GM18867 (cell line): ENCODE data around the gene ZNF221.
A peak's percentile ranks its signal among the peaks of the same experiment; 100 is the strongest.

Experiments used
- ATAC-seq: cut with Tn5 transposase; IDR thresholded peaks from one replicate; pipeline ENCODE4 v1.9.1; 2021; ENCODE audit warnings: mild to moderate bottlenecking, moderate library complexity; ENCODE audit not compliant: unreplicated experiment

The ZNF221 gene

GRCh38 chr19:43956827-43957226 lies 5.8 kb downstream of the ZNF221 start:
- no peak for ATAC-seq

DNA sequence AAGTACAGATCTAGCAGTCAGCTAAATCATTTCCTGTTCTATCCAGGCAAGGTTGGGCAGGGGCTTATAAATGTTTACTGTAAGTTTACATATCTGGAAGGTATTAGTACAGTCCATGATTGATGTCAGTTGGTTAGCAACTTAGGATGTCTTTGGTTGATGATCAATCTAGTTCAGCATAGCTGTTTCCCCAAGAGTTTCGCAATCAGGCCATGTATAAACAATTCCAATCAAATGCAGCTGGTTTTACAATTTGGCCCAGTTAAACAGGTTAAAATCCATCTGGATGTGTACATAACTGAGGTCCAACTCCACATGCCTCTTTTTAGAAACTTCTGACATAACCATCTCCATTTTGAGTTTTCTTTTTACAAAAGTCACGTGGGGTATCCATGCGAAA lies 6.9 kb downstream of the ZNF221 start:
- no peak for ATAC-seq

GRCh38 chr19:43960411-43960810 lies 9.4 kb downstream of the ZNF221 start:
- ATAC-seq, result no peak

GRCh38 chr19:43966079-43966694 lies 15.2 kb downstream of the ZNF221 start:
- ATAC-seq, result no peak

DNA sequence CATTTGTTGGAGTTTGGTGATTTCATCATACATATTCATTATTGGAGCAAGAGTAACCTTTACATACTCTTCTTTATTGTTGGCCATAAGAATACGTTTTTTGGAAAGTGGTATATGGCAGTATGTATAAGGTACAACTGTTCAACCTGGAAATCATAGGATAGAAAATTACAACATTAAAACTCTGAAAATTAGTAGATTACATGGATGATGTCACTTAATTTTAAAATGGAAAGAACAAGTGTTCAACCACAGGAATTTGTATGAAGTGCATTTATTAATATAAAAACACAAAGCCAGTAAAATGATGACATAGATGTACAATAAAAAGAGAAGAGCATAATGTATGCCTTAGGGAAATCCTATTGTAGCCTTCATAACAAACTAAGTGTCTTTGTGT lies 25.7 kb downstream of the ZNF221 start:
- no peak for ATAC-seq

- no peak for ATAC-seq
Observed at GRCh38 chr19:43983544-43983911, 32.5 kb downstream of the ZNF221 start.

GRCh38 chr19:43983912-43984686 lies 33.1 kb downstream of the ZNF221 start, which contains the start of gene ZNF155:
Gene ZNF155, plus strand, starts transcription at chr19:43984188. Its CDS starts 4,356 bp downstream, at chr19:43988544.
- ATAC-seq, result no peak

DNA sequence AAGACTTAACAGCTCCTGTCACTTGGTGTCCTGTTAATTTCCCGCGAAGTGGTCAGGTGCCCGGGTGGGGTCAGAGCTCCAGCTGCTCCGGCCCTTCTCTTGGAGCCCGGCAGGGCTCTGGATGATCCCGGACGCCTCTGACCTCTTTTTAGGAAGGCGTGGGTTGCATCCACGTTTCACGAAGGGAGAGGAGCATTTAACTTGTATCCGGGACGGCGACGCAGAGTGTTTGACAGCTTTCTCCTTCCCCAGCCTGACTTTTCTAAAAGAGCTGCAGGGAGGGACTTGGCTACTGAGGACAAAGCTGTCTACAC lies 33.6 kb downstream of the ZNF221 start:
- no peak for ATAC-seq

DNA sequence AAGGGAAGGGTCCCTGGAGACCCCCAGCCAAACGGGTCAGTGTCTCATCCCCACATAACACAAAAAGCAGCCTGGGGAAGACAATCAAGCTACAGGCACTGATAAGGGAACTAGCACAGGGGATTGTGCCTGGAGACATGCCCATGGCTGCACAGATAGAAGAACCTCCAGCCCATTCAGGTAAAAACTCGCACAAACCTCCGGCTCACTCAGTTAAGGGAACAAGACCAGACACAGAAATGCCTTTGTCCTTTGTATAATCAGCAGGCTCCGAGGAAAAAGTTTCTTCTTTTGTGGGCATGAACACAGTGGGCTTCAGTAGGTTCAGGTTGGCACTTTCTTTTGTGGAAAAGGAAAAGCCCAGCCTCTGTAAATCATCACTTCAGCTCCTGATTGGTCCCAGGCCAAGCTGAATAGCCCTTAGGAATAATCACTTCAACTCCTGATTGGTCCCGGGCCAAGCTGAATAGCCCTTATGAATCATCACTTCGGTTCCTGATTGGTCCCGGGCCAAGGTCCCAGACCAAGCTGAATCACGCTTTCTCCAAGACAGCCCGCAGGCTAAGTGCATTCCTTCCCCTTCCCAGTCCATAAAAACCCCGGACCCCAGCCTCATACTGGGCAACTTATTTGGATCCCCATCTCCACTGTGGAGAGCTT lies 46.7 kb downstream of the ZNF221 start:
- no peak for ATAC-seq

- ATAC-seq, result no peak
Observed at GRCh38 chr19:44002212-44002565, 51.2 kb downstream of the ZNF221 start.

DNA sequence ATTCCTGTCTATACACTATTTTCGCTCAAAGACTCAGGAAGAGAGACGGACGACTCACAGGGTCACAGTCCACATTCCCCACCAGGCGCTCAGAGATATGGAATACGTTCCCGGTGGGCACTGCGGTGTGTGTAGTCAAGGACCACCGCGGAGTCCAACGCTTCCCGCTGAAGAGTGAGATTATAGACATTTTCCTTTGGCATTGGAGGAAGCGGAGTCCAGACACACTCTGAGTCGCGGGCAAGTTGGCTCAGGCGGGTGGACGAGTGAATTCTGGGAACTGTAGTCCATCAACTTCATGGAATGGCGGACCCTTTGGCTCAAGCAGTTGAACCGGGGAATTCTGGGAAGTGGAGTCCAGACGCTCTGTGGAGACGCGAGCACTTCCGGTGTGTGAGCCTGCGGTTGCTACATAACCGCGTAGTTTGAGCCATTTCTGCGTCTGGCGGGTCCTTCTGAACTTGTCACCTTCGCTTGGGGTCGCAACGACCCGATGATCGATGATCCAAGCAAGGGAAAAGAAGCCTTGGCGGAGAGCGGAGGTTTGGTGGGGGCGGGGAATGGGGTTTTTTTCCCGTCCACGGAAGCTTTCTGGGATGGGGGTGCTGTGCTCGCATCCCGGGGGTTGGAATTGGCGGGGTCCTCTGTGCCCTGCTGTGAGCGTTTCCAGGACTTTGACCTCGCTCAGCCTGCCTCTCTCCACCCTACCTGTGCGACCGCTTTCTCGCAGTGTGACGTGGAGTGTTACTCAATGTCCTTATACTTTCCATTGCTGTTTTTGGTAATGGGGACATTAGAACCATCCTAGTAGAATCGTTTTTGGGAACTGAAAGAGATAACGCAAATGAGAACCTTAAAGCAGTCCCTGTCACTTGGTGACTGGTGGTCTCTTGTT lies 51.8 kb downstream of the ZNF221 start, which contains the start of gene ZNF230:
Gene ZNF230 (plus strand): TSS at position 392 of the 895 bp plus-strand sequence. CDS start 4,122 bp downstream, outside the sequence.
- ATAC-seq, result peak; percentile 94

DNA sequence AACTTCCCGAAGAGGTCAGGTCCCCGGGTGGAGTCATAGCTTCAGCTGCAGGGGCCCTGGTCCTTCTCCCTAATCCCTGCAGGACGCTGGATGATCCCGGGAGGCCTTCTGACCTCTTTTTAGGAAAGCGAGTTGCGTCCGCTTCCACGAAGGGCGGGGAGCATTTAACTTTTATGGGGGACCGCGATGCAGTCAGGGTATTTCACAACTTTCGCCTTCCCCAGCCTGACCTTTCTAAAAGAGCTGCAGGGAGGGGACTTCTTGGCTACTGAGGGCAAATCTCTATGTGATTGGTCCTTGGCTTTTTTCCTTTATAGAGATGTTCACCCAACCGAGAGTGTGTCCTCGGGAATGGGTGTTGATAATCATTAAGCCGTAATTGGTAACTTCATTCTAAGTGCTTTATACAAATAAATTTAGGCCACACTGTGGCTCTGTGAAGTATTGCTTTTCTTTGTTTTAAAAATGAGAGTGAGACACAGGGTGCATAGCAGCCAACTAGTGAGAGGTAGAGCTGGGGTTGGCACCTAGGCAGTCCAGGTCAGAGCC lies 52.5 kb downstream of the ZNF221 start:
- no peak for ATAC-seq

GRCh38 chr19:44005973-44006372 lies 54.9 kb downstream of the ZNF221 start:
- no peak for ATAC-seq

DNA sequence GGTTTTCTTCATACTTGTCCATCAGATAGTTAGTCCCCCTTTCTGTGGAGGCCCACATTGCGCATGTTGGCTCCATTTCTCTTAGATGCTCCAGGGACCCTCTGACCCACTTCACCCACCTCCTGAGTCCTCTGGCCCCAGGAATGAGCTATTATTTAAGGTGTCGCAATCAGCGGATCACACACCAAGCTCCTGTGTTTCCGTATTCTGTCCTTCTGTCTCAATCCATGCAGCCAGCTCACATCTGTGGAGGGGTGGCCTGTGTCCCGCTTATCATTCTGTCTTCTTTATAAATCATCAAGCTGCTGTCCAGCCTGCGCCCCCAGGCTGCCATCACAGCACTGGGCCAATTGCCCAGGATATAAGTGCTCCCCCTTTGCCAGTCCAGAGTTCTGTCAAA lies 56.4 kb downstream of the ZNF221 start:
- no peak for ATAC-seq

DNA sequence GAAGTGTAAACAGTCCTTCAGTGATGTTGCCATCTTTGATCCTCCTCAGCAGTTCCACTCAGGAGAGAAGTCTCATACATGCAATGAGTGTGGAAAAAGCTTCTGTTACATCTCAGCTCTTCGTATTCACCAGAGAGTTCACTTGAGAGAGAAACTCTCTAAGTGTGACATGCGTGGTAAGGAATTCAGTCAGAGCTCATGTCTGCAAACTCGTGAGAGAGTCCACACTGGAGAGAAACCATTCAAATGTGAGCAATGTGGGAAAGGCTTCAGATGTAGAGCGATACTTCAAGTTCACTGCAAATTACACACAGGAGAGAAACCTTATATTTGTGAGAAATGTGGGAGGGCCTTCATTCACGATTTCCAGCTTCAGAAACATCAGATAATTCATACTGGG lies 59.4 kb downstream of the ZNF221 start:
- ATAC-seq, result no peak
